ENCODE results near the gene DDX10.
"Not testable (repeated sequence)": the region's sequence is repeated elsewhere in the genome, so short reads cannot be mapped to it uniquely, and the experiment has no call there.

The DDX10 gene

GRCh38 chr11:108766596-108767173 lies 101.8 kb downstream of the DDX10 start:
- Mint-ChIP-seq H3K4me1 (peaks cover 39% of the 10 kb centered on the region), H3K9me3 (no peaks in the 10 kb centered on the region), H3K4me3 (no peak overlapping the region), H3K36me3 (peaks cover 28% of the 10 kb centered on the region), H3K27ac (no peak overlapping the region), H3K27me3 (no peaks in the 10 kb centered on the region)

DNA sequence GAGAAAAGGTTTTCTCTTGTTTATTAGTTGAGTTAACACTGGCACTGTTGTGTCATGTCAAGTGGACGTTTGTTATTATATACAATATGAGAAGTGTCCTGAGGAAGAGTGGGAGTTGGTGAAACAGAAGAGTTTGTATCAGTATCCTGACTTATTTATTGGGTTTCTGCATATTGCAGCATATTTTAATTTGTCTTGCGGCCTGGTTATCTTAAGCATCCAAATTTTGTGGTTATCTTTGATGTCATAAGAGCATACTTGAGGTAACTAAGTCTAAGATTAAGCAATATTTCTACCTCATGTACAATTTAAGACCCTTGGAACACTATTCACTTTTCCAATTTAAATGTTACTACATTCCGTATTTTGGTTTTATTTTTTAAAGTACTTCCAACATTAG lies 103.5 kb downstream of the DDX10 start:
- Mint-ChIP-seq H3K4me1 (peaks cover 45% of the 10 kb centered on the region), H3K27ac (no peak overlapping the region), H3K4me3 (no peak overlapping the region), H3K36me3 (peaks cover 31% of the 10 kb centered on the region), H3K9me3 (no peaks in the 10 kb centered on the region), H3K27me3 (no peaks in the 10 kb centered on the region)

DNA sequence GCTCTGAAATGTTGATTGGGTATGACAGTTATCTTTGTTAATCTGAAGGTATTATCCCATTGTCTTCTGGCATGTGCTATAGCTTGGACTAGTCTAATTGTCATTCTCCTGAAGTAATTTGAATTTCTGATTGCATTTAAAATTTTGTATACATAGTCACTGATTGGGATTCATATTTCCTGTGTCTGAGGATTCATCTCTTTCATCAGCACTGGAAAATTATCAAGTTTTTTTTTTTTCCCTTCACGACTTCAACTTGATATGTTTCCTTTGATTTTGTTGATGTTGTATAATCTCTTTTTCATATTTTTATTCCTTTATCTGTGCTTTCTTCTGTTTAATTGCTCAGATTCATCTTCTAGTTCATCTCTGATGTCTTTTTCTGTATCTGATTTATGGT lies 104.1 kb downstream of the DDX10 start:
- no peaks in the 10 kb centered on the region for H3K27me3 Mint-ChIP-seq

GRCh38 chr11:108774037-108774730 lies 109.3 kb downstream of the DDX10 start:
- Mint-ChIP-seq H3K4me3 (no peak overlapping the region), H3K36me3 (peaks cover 28% of the 10 kb centered on the region), H3K27ac (no peak overlapping the region), H3K4me1 (peaks cover 19% of the 10 kb centered on the region), H3K9me3 (no peaks in the 10 kb centered on the region), H3K27me3 (no peaks in the 10 kb centered on the region)

More for the DNA sequence above, 104.1 kb downstream of the DDX10 start:
- Mint-ChIP-seq H3K4me3 (no peak overlapping the region), H3K9me3 (no peaks in the 10 kb centered on the region), H3K36me3 (peaks cover 31% of the 10 kb centered on the region), H3K4me1 (peaks cover 45% of the 10 kb centered on the region), H3K27ac (no peak overlapping the region)

GRCh38 chr11:108775324-108775723 lies 110.5 kb downstream of the DDX10 start:
- H3K27ac Mint-ChIP-seq = no peak overlapping the region
- H3K27me3 Mint-ChIP-seq = no peaks in the 10 kb centered on the region
- no peak overlapping the region for H3K4me3 Mint-ChIP-seq
- H3K9me3 Mint-ChIP-seq = no peaks in the 10 kb centered on the region
- H3K4me1 Mint-ChIP-seq = peaks cover 22% of the 10 kb centered on the region
- H3K36me3 Mint-ChIP-seq = peaks cover 30% of the 10 kb centered on the region

DNA sequence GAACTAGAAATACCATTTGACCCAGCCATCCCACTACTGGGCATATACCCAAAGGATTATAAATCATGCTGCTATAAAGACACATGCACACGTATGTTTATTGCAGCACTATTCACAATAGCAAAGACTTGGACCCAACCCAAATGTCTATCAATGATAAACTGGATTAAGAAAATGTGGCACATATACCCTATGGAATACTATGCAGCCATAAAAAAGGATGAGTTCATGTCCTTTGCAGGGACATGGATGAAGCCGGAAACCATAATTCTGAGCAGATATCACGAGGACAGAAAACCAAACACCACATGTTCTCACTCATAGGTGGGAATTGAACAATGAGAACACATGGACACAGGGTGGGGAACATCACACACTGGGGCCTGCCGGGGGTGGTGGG lies 114.3 kb downstream of the DDX10 start:
- H3K27me3 Mint-ChIP-seq, H3K27ac Mint-ChIP-seq, H3K4me3 Mint-ChIP-seq, H3K9me3 Mint-ChIP-seq: not testable (repeated sequence)
- Mint-ChIP-seq H3K36me3 (peaks cover 23% of the 10 kb centered on the region), H3K4me1 (peaks cover 30% of the 10 kb centered on the region)

DNA sequence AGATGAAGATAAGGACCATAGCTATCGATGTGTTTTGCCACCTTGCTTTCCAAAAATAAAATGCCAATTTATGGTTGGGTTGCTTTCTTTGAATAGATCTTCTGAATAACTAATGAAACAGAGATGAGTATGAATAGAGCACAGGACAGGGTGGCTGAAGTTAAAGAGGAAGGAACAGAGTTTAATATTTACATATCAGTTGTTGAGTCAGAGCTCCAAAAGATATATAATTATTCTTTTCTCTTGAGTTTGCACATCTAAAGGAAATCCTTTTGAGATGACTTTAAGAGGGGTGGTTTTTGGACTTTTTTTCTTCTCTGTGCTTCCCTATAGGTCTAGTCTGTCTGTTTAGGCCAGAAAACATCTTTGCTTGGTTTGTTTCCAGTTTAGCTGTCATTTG lies 115.2 kb downstream of the DDX10 start:
- H3K9me3 Mint-ChIP-seq = peaks cover 5% of the 10 kb centered on the region

GRCh38 chr11:108781946-108782345 lies 117.1 kb downstream of the DDX10 start:
- Mint-ChIP-seq H3K4me3 (no peak overlapping the region), H3K27me3 (no peaks in the 10 kb centered on the region), H3K4me1 (peaks cover 56% of the 10 kb centered on the region), H3K36me3 (peaks cover 21% of the 10 kb centered on the region), H3K9me3 (peaks cover 5% of the 10 kb centered on the region), H3K27ac (no peak overlapping the region)

More for the DNA sequence above, 115.2 kb downstream of the DDX10 start:
- Mint-ChIP-seq H3K4me1 (peaks cover 40% of the 10 kb centered on the region), H3K36me3 (peaks cover 25% of the 10 kb centered on the region), H3K4me3 (no peak overlapping the region), H3K27ac (no peak overlapping the region), H3K27me3 (no peaks in the 10 kb centered on the region)

- Mint-ChIP-seq H3K4me1 (peaks cover 72% of the 10 kb centered on the region), H3K4me3 (no peak overlapping the region), H3K27ac (no peak overlapping the region), H3K27me3 (no peaks in the 10 kb centered on the region), H3K9me3 (peaks cover 5% of the 10 kb centered on the region), H3K36me3 (peaks cover 11% of the 10 kb centered on the region)
These were observed 121.6 kb downstream of the DDX10 start for GRCh38 chr11:108786281-108786990.

- no peak overlapping the region for H3K4me3 Mint-ChIP-seq
- peaks cover 11% of the 10 kb centered on the region for H3K36me3 Mint-ChIP-seq
- H3K4me1 Mint-ChIP-seq = peaks cover 72% of the 10 kb centered on the region
- H3K27ac Mint-ChIP-seq = no peak overlapping the region
- peaks cover 5% of the 10 kb centered on the region for H3K9me3 Mint-ChIP-seq
- no peaks in the 10 kb centered on the region for H3K27me3 Mint-ChIP-seq
These were observed 122.2 kb downstream of the DDX10 start for GRCh38 chr11:108787105-108787504.

- H3K27ac Mint-ChIP-seq = no peak overlapping the region
- H3K4me3 Mint-ChIP-seq = no peak overlapping the region
These were observed 123.8 kb downstream of the DDX10 start for GRCh38 chr11:108788565-108789199.

GRCh38 chr11:108790501-108791299 lies 125.8 kb downstream of the DDX10 start:
- H3K27me3 Mint-ChIP-seq = no peaks in the 10 kb centered on the region
- H3K4me1 Mint-ChIP-seq = peaks cover 44% of the 10 kb centered on the region
- H3K4me3 Mint-ChIP-seq = no peak overlapping the region
- H3K36me3 Mint-ChIP-seq = peaks cover 2% of the 10 kb centered on the region
- no peaks in the 10 kb centered on the region for H3K9me3 Mint-ChIP-seq
- peak overlapping the region; percentile 38 for H3K27ac Mint-ChIP-seq

More at GRCh38 chr11:108788565-108789199, 123.8 kb downstream of the DDX10 start:
- Mint-ChIP-seq H3K36me3 (peaks cover 6% of the 10 kb centered on the region), H3K9me3 (no peaks in the 10 kb centered on the region), H3K4me1 (peaks cover 62% of the 10 kb centered on the region), H3K27me3 (no peaks in the 10 kb centered on the region)

- Mint-ChIP-seq H3K4me3 (no peak overlapping the region), H3K36me3 (peaks cover 6% of the 10 kb centered on the region), H3K27ac (no peak overlapping the region), H3K27me3 (no peaks in the 10 kb centered on the region), H3K4me1 (peaks cover 36% of the 10 kb centered on the region), H3K9me3 (no peaks in the 10 kb centered on the region)
These were observed 128.3 kb downstream of the DDX10 start for GRCh38 chr11:108793138-108793537.

DNA sequence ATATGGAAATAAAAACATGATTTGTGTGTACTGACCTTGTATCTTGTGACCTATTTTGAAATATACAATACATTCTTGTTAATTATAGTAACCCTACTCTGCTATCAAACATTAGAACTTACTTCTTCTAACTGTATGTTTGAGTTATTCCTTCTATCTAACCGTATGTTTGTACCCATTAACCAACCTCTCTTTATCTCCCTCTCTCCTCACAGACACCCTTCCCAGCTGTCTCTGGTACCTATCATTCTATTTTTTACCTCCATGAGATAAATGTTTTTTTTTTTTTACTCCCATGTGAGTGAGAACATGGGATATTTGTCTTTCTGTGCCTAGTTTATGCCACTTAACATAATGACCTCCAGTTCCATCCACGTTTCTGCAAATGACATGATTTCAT lies 128.7 kb downstream of the DDX10 start:
- Mint-ChIP-seq H3K4me3 (no peak overlapping the region), H3K27me3 (no peaks in the 10 kb centered on the region), H3K9me3 (no peaks in the 10 kb centered on the region), H3K27ac (no peak overlapping the region), H3K36me3 (peaks cover 8% of the 10 kb centered on the region), H3K4me1 (peaks cover 36% of the 10 kb centered on the region)

- Mint-ChIP-seq H3K4me1 (peaks cover 27% of the 10 kb centered on the region), H3K9me3 (no peaks in the 10 kb centered on the region), H3K36me3 (peaks cover 15% of the 10 kb centered on the region), H3K27ac (no peak overlapping the region), H3K27me3 (no peaks in the 10 kb centered on the region), H3K4me3 (no peak overlapping the region)
These were observed 131.7 kb downstream of the DDX10 start for GRCh38 chr11:108796551-108796950.
